Lower leg skin (tissue), 4 donors: Measurements from ENCODE around the gene AGBL1. TPM values are rescaled to one million over a fixed set of nuclear protein-coding genes. Genes with fewer than 3 reads are reported as not detected.

Experiments
- DNase-seq, 2 donors: peaks; one replicate each; pipeline ENCODE4 v3.0.0-alpha.2; 2019; ENCODE audit warnings: low spot score in 2 of 2
- H3K4me3 ChIP-seq: fragments of 200-600 bp; sonication (generic); 2 replicates; pipeline ENCODE4 v1.5.1; 2017; ENCODE audit warnings: mild to moderate bottlenecking, low read depth; ENCODE audit not compliant: poor library complexity, severe bottlenecking
- POLR2A ChIP-seq, 2 donors: fragments of 450-650 bp; IDR thresholded peaks; one replicate each; pipeline ENCODE4 v1.6.1; 2016 to 2017; ENCODE audit warnings: antibody characterized with exemption in 2 of 2, mild to moderate bottlenecking in 1 of 2, moderate library complexity in 1 of 2
- WGBS, 2 donors: methylation state at CpG; one replicate each; pipeline ENCODE4 v1.1.5; 2018; 5-methylcytosine and 5-hydroxymethylcytosine counted together
- intact Hi-C: fragments of 100-400 bp; cut with DNase I; formaldehyde crosslinking; loops from one replicate; pipeline ENCODE4 v1.15.0; 2023; ENCODE audit warnings: low total_unique reads
- total RNA-seq, 4 donors: library from RNA; depleted of rRNA; stranded (reverse); fragments of >200 nt; gene quantifications; one replicate each; pipeline ENCODE4 v1.1.0, GENCODE V29; 2016
- TF ChIP-seq, protein P1 (sequence below), 3 donors: fragments of 450-650 bp; IDR thresholded peaks; one replicate each; pipeline ENCODE4 v1.5.1; 2016; ENCODE audit warnings: antibody characterized with exemption in 3 of 3, mild to moderate bottlenecking in 3 of 3, moderate library complexity in 2 of 3

AGBL1 gene
- total RNA-seq, 4 donors from 2014 or later = 0.13 to 0.91 TPM; not detected in 2

DNA sequence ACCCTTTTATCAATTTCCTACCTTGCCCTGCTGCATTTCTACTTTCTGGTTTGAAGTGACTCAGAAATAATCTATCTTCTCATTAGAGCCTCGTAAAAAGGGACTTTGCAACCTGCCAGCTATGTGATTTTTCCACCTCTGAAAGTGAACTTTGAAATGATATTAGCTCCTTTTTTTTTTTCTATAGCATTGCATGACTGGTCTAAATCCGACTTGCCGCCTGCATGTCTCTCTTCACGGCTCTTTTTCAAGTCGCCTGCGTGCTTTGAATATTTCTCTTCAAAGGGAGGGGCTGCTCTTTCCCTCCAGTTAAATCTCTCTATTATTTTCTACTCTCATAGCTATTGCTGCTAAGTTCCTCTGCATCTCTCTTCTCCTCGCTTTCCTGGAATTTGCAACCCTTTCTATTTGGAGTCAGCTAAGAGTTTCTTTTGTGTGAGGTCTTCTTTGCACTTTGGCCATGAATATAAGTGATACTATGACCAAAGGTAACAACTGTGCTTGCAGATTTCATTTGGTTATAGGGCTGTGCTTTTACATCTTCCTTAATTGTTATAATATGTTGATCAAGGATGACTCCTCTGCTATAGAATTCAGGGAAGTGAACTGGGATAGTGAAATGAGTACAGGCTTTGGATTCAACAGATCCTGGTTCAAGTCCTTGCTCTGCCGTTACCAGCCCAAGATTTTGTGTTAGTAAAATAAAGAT is 541.1 kb downstream of the AGBL1 start:
- H3K4me3 ChIP-seq = no peak overlapping the region
- DNase-seq = no peak
- intact Hi-C loops = no loop called here
- TF ChIP-seq, protein P1, sequence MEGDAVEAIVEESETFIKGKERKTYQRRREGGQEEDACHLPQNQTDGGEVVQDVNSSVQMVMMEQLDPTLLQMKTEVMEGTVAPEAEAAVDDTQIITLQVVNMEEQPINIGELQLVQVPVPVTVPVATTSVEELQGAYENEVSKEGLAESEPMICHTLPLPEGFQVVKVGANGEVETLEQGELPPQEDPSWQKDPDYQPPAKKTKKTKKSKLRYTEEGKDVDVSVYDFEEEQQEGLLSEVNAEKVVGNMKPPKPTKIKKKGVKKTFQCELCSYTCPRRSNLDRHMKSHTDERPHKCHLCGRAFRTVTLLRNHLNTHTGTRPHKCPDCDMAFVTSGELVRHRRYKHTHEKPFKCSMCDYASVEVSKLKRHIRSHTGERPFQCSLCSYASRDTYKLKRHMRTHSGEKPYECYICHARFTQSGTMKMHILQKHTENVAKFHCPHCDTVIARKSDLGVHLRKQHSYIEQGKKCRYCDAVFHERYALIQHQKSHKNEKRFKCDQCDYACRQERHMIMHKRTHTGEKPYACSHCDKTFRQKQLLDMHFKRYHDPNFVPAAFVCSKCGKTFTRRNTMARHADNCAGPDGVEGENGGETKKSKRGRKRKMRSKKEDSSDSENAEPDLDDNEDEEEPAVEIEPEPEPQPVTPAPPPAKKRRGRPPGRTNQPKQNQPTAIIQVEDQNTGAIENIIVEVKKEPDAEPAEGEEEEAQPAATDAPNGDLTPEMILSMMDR (IDR thresholded peaks at IDR 0.05) = no peak
- no peak for TF ChIP-seq POLR2A (IDR thresholded peaks at IDR 0.05)
- WGBS, 2 donors = 29 to 36% methylated on average over 8 of the region's 8 CpGs

DNA sequence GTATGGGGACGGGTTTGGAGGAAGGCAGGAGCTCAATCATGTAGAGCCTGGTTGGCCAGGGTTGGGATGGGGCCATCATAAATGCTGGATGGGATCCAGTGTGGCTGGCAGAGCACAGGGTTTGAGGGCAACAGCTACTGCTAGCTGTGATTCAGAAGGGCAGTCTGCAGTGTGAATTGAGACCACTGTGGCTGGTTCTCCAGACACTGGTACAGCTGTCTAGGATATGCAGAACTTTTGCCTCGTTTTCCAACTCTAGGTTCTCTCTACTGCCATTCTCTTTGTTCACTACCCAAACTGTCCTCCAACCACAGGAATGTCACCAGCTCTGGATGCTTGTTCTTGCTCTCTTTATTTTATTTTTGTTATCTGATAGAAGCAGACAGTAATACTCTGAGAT is 543.6 kb downstream of the AGBL1 start:
- TF ChIP-seq, protein P1 (IDR thresholded peaks at IDR 0.05) = no peak
- TF ChIP-seq POLR2A (IDR thresholded peaks at IDR 0.05) = no peak
- intact Hi-C loops = no loop called here
- H3K4me3 ChIP-seq = no peak overlapping the region
- no peak for DNase-seq
- WGBS, 2 donors = 37 to 50% methylated on average over 2 of the region's 2 CpGs

DNA sequence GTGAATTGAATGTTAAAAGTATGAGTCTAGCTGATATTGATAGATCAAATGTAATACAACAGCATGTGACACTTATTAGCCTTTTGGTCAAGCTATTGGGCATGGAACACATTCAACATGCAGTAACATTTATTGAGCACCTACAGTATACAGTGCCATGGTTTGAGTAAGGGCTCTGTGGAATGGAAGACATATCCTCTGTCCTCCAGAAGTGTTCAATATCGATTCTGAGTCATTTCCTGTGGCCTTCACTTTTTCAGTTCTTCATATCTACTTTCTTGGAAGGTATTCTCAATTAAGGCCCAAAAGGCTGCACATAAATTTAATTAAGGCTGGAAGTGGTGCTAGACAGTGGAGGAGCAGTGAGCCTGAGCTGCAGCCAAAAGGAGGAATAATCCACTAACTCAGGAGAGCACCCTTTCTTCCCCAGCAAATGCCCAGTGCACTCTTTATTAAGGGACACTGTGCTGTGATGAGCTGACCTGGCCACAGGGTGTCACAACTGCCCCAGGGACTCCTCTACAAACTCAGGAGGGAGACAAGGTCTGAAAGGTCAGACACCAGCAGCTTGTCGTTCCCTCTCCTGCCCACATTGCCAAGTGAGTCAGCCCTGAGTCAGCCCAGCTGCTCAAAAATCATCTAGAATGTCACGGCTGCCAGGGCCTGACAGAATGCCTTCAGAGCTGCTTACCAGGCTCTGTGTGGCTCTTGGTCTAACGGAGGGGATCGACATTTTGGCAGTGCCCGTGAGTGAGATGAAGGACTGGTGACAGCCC is 544.8 kb downstream of the AGBL1 start:
- TF ChIP-seq, protein P1 (IDR thresholded peaks at IDR 0.05) = no peak
- no peak for TF ChIP-seq POLR2A (IDR thresholded peaks at IDR 0.05)
- no peak overlapping the region for H3K4me3 ChIP-seq
- peak in 1 of 2 donors; percentile 24 for DNase-seq
- WGBS, 2 donors = 21 to 38% methylated on average over 6 of the region's 6 CpGs
- intact Hi-C loops = no loop called here

DNA sequence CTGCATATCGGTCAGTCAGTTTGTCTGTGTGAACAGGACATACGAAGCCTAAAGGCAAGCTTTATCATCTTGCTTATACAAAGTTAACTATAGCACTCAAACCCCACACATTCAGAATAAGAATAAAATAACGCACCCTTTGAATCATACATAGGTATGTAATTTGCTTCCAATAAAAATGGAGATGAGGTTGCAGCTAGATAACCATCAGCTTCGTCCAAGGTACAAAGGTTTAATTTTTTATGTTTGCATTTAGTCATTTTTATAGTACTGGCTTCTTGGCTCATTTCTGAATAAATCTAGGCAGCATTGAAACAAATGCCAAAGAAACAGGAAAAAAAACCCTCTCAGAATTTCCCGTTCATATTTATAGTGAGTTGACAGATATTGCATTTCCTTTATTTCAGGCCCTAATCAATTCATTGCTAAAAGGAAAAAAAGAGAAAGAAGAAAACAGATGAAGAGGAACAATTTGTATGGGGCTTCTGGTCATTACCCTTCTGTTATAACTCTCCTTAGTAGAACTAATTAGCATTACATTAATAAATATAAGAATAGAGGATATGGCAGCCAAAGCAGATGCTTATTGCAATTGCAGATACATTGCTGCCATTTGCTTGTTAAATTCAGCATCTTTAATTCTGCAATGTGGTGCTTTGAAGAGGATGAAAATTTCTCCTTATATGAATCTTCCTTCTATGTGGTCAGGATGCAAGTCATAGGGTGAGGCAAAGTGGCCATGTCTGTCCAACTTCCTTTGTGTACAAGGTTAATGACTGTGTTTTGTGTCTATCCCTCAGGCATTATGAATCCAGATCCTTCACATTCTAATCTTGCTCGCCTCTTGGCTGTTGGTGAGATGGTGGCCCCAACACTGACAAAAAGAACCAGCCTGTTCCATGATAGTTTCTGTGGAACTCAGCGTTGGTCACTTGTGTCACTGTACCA is 550.0 kb downstream of the AGBL1 start:
- H3K4me3 ChIP-seq = no peak overlapping the region
- 68% methylated on average over 7 of the region's 7 CpGs for WGBS, 2 donors
- DNase-seq = no peak
- TF ChIP-seq, protein P1 (IDR thresholded peaks at IDR 0.05) = no peak
- no peak for TF ChIP-seq POLR2A (IDR thresholded peaks at IDR 0.05)
- intact Hi-C loops = no loop called here

DNA sequence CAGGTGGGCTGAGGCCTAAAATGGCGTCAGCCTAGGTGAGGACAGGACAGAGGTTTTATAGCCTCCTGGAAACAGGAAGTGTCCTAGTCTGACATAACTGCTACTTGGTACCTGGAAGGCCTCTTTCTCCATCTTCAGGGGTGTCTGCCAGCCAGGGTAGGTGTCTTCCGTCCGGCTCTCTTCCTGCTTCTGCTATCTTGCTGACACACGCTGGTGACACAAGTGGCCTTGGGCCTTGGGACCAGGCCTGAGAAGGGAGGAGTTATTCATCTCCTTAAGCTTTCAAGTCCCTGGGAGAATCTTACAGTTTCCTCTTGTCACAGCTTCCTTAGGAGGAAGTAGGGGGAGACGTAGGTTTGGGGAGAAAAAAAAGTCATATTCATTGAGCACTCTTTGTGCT is 551.3 kb downstream of the AGBL1 start:
- intact Hi-C loops = no loop called here
- no peak for DNase-seq
- TF ChIP-seq POLR2A (IDR thresholded peaks at IDR 0.05) = no peak
- TF ChIP-seq, protein P1 (IDR thresholded peaks at IDR 0.05) = no peak
- H3K4me3 ChIP-seq = no peak overlapping the region
- 79 to 82% methylated on average over 5 of the region's 5 CpGs for WGBS, 2 donors
